RWPE2 (cell line): ENCODE data around the gene TIMM17A.

ENCODE experiments used
- ATAC-seq: fragments of 200-7000 bp; cut with Tn5 transposase; 3 replicates; pipeline ENCODE4 v1.9.1; 2021; ENCODE audit warnings: low read depth
- DNase-seq: peaks from one replicate; pipeline ENCODE4 v3.0.0-alpha.2; 2020; ENCODE audit warnings: low spot score
- H3K27ac ChIP-seq: fragments of 450-650 bp; 2 replicates; pipeline ENCODE4 v1.5.1; 2017; ENCODE audit warnings: mild to moderate bottlenecking; ENCODE audit not compliant: poor library complexity, severe bottlenecking
- H3K27me3 ChIP-seq: fragments of 250-450 bp; sonication (Bioruptor Pico); 2 replicates; pipeline ENCODE4 v1.5.1; 2021; ENCODE audit warnings: mild to moderate bottlenecking, moderate library complexity; ENCODE audit not compliant: insufficient read depth, poor library complexity, severe bottlenecking
- H3K36me3 ChIP-seq: fragments of 250-450 bp; sonication (Bioruptor Pico); 2 replicates; pipeline ENCODE4 v1.5.1; 2020; ENCODE audit warnings: low read depth, mild to moderate bottlenecking, moderate library complexity
- H3K4me1 ChIP-seq: fragments of 250-450 bp; sonication (Bioruptor Pico); 2 replicates; pipeline ENCODE4 v1.5.1; 2021; ENCODE audit warnings: mild to moderate bottlenecking, moderate library complexity; ENCODE audit not compliant: insufficient read depth, poor library complexity, severe bottlenecking
- H3K4me3 ChIP-seq: fragments of 250-450 bp; sonication (Bioruptor Pico); 2 replicates; pipeline ENCODE4 v1.5.1; 2021; ENCODE audit warnings: mild to moderate bottlenecking, moderate library complexity; ENCODE audit not compliant: severe bottlenecking
- H3K9me3 ChIP-seq: fragments of 250-450 bp; sonication (Bioruptor Pico); 2 replicates; pipeline ENCODE4 v1.5.1; 2021; ENCODE audit warnings: mild to moderate bottlenecking, moderate library complexity; ENCODE audit not compliant: severe bottlenecking
- TF ChIP-seq, protein P1 (sequence below): fragments of 450-650 bp; IDR thresholded peaks from one replicate; pipeline ENCODE4 v1.5.1; 2017; ENCODE audit warnings: mild to moderate bottlenecking, moderate library complexity; ENCODE audit not compliant: poor library complexity, severe bottlenecking

TIMM17A gene

DNA sequence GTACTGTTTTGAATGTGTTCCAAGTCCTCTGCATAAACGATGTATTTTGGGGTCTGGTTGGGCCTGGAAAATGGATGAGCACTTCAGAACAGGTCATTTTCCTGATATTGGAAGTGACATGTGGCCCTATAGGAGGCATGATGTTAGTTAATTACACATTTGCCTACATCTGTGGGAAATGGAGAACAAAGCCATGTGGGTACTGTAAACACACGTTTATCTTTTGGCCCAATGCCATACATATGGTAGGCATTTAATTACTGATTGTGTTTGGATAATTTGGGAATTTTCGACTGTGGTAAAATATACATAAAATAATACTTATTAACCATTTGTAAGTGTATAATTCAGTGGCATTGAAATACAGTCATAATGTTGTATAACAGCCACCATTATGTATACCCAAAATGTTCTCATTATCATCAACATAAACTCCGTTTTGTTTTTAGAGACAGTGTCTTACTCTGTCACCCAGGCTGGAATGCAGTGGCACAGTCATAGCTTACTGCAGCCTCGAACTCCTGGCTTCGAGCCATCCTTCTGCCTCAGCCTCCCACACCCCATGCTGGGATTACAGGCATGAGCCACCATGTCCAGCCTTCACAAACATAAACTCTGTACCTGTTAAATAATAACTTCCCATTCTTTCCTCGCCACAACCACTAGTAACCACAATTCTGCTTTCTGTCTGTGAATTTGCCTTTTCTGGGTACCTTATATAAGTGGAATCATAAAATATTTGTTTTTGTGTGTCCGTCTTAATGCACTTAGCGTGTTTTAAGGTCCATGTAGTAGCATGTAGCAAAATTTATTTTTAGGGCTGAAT, 15.2 kb downstream of the TIMM17A start:
- H3K27me3 ChIP-seq, result no peaks in the 10 kb centered on the region
- H3K27ac ChIP-seq, result no peak overlapping the region
- ATAC-seq (no peak), DNase-seq (no peak)
- no peaks in the 10 kb centered on the region for H3K4me1 ChIP-seq
- no peaks in the 10 kb centered on the region for H3K9me3 ChIP-seq
- TF ChIP-seq, protein P1, sequence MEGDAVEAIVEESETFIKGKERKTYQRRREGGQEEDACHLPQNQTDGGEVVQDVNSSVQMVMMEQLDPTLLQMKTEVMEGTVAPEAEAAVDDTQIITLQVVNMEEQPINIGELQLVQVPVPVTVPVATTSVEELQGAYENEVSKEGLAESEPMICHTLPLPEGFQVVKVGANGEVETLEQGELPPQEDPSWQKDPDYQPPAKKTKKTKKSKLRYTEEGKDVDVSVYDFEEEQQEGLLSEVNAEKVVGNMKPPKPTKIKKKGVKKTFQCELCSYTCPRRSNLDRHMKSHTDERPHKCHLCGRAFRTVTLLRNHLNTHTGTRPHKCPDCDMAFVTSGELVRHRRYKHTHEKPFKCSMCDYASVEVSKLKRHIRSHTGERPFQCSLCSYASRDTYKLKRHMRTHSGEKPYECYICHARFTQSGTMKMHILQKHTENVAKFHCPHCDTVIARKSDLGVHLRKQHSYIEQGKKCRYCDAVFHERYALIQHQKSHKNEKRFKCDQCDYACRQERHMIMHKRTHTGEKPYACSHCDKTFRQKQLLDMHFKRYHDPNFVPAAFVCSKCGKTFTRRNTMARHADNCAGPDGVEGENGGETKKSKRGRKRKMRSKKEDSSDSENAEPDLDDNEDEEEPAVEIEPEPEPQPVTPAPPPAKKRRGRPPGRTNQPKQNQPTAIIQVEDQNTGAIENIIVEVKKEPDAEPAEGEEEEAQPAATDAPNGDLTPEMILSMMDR, result no peak
- H3K4me3 ChIP-seq, result no peak overlapping the region
- H3K36me3 ChIP-seq, result peaks cover 51% of the 10 kb centered on the region

DNA sequence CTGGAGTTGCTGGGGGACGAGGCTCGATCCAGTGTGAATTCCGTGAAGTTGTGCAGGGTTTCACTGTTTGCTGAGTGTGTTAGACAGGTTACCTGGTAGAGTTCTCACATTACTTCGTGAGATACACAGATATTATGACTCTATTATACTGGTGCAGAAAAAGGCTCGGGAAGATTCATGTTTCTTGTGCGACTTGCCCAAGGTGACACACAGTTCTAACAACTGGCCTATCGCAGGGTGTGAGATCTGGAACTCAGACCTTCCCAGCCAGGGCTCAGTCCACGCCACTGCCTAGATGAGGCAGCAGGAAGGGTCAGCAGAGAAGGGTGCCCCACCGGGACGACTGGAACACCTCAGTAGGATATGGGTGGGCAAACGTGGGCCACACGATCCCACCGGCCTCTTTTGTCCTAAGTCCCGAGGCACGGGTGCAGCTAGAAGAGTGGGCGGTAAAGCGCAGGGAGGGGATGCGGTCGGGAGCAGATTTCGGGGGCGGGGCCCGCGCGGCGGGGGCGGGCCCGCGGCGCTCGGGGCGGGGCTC, 26.8 kb downstream of the TIMM17A start:
- TF ChIP-seq, protein P1, result no peak
- Histone ChIP-seq H3K27me3 (no peaks in the 10 kb centered on the region), H3K4me3 (peak overlapping the region; percentile 93), H3K4me1 (peaks cover 7% of the 10 kb centered on the region), H3K27ac (peak overlapping the region; percentile 63), H3K9me3 (no peaks in the 10 kb centered on the region), H3K36me3 (peaks cover 15% of the 10 kb centered on the region)
- DNase-seq (no peak), ATAC-seq (peak; percentile 1; the same call in 1 of the 3 replicates)

DNA sequence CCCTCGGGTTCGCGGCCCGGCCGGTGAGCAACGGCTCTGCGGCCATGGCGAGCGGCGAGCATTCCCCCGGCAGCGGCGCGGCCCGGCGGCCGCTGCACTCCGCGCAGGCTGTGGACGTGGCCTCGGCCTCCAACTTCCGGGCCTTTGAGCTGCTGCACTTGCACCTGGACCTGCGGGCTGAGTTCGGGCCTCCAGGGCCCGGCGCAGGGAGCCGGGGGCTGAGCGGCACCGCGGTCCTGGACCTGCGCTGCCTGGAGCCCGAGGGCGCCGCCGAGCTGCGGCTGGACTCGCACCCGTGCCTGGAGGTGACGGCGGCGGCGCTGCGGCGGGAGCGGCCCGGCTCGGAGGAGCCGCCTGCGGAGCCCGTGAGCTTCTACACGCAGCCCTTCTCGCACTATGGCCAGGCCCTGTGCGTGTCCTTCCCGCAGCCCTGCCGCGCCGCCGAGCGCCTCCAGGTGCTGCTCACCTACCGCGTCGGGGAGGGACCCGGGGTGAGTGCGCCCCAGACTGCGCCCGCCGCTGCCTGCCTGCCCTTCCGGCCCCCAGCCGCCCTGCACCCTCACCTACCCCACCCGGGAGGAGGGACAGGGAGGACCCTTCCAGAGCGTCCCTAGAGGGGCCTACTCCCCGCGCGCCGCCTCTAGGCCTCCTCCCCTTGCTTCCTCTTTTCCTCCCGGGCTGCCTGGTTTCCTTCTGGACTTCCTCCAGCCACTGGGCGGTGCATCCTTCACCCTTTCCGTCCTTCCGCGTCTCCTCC, 27.5 kb downstream of the TIMM17A start, which contains the start of gene RNPEP:
Gene RNPEP, plus strand, starts transcription at position 26 of the 757 bp plus-strand sequence. Its CDS starts 19 bp downstream, at position 45.
- peak; percentile 86 for ATAC-seq
- DNase-seq, result peak; percentile 69

DNA sequence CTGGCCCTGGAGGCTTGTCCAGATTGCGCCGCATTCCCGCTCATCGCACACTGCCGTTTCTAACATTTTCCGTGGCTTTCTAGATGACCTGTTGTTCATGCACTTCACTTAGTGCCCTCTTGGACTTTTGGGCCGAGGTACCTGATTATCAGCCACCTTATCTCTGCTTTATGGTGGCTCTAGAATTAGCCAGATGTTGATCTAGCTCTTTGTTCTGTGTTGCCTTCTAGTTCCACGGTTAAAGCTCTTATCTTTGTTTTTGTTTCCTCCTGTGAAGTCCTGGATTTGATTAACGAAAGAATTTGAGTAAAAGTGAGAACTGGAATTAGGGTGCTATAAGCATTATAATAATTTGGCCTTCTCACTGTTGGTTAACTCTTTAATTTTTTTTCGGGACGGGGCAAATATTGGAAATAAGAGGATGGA, 28.1 kb downstream of the TIMM17A start:
- Histone ChIP-seq H3K27me3 (no peaks in the 10 kb centered on the region), H3K9me3 (no peaks in the 10 kb centered on the region), H3K36me3 (peaks cover 19% of the 10 kb centered on the region), H3K27ac (peak overlapping the region; percentile 63), H3K4me3 (peak overlapping the region; percentile 93), H3K4me1 (peaks cover 8% of the 10 kb centered on the region)
- no peak for ATAC-seq
- no peak for DNase-seq
- TF ChIP-seq, protein P1, result no peak

More for the DNA sequence above, 27.5 kb downstream of the TIMM17A start, which contains the start of gene RNPEP:
- H3K4me3 ChIP-seq, result peak within 1 kb of the TSS; percentile 93
- no peaks in the 10 kb centered on the region for H3K27me3 ChIP-seq
- peaks cover 19% of the 10 kb centered on the region for H3K36me3 ChIP-seq
- peak within 1 kb of the TSS; percentile 63 for H3K27ac ChIP-seq
- no peaks in the 10 kb centered on the region for H3K9me3 ChIP-seq
- TF ChIP-seq, protein P1, result peak; percentile 32
- H3K4me1 ChIP-seq, result peaks cover 8% of the 10 kb centered on the region
